ENCODE measurements around the gene ACTN4. TPM values are rescaled to one million over a fixed set of nuclear protein-coding genes. Genes with fewer than 3 reads are reported as not detected.

Gene ACTN4
- total RNA-seq, 1 donor from 2014 or later = 127 TPM

GRCh38 chr19:38648769-38649304, 1.4 kb downstream of the ACTN4 start:
- peaks cover 63% of the 10 kb centered on the region for H3K79me2 ChIP-seq (ENCODE audit: low read depth)

DNA sequence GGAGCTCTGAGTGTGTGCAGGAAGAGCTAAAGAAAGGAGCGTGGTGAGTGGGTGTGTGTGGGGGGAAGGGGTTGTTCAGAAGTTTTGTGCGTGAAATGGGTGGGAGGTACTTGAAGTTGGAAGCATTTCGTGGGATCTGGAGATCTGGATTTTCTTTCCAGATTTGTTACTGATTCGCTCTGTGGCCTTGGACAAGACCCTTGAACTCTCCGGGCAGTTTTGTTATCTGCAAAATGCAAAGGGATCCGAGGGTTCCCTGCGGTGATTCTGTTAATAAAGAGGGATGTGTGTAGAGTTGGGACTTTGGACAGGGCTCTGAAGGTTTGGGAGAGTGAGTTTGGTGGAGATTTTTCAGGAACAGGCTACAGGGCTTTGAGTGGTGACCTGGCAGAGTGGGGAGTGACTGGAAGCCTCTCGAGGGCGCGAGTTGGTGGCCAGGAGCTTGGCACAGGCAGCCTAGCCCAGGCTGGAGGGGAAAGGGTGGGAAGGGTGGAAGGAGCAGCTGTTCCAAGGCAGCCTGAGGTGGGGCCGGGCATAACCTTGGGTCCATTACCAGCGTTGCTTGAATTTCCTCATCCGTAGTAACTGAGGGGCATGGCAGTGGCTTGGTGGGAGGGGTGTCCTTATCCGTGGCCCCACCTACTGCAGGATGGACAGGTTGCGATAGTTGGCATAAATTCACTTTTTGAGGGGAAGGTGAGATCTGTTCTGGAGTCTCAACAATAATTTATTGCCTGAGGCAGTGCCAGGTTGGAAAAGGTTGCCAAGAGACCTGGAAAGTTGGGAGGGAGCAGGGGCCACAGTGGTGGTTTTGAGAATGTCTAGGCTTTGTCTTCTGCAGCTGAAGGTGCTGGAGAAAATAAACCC, 2.1 kb downstream of the ACTN4 start:
- Mint-ChIP-seq H3K27ac (peak overlapping the region; percentile 39), H3K27me3 (ENCODE audit: insufficient read depth, low read depth) (peaks cover 2% of the 10 kb centered on the region), H3K4me1 (peaks cover 35% of the 10 kb centered on the region), H3K9me3 (no peaks in the 10 kb centered on the region), H3K36me3 (peaks cover 5% of the 10 kb centered on the region), H3K4me3 (peak overlapping the region; percentile 95)
- H3K4me3 ChIP-seq = peak overlapping the region; percentile 94
- no peak overlapping the region for H2AFZ ChIP-seq (replicated peaks)
- no peak for DNase-seq (ENCODE audit: low spot score)
- H3K79me2 ChIP-seq (ENCODE audit: low read depth) = peaks cover 70% of the 10 kb centered on the region
- H3K27me3 ChIP-seq = no peaks in the 10 kb centered on the region
- peaks cover 66% of the 10 kb centered on the region for H4K20me1 ChIP-seq (ENCODE audit: low read depth)
- H3K9me3 ChIP-seq (ENCODE audit: low read depth) = no peaks in the 10 kb centered on the region
- H3K4me1 ChIP-seq = peaks cover 36% of the 10 kb centered on the region
- no peak overlapping the region for H3K27ac ChIP-seq
- peak overlapping the region; percentile 83 for H3K9ac ChIP-seq
- TF ChIP-seq EZH2phosphoT487 (IDR thresholded peaks at IDR 0.05) (no peak), EZH2 (IDR thresholded peaks at IDR 0.05) (no peak), CTCF (IDR thresholded peaks at IDR 0.05) (no peak)
- H3K36me3 ChIP-seq = no peaks in the 10 kb centered on the region
- peak overlapping the region; percentile 90 for H3K4me2 ChIP-seq
- H3F3A ChIP-seq (ENCODE audit: low read depth) = peaks cover 16% of the 10 kb centered on the region

More at GRCh38 chr19:38648769-38649304, 1.4 kb downstream of the ACTN4 start:
- Histone ChIP-seq H3K4me3 (peak overlapping the region; percentile 94), H3K4me2 (peak overlapping the region; percentile 90), H3K9me3 (ENCODE audit: low read depth) (no peaks in the 10 kb centered on the region), H3K36me3 (no peaks in the 10 kb centered on the region), H3K27me3 (no peaks in the 10 kb centered on the region), H3F3A (ENCODE audit: low read depth) (peaks cover 9% of the 10 kb centered on the region), H3K27ac (no peak overlapping the region), H2AFZ (replicated peaks) (no peak overlapping the region), H3K4me1 (peaks cover 34% of the 10 kb centered on the region), H4K20me1 (ENCODE audit: low read depth) (peaks cover 58% of the 10 kb centered on the region), H3K9ac (peak overlapping the region; percentile 83)
- peak overlapping the region; percentile 74 for H3K27ac Mint-ChIP-seq
- no peaks in the 10 kb centered on the region for H3K9me3 Mint-ChIP-seq
- no peak for TF ChIP-seq EZH2phosphoT487 (IDR thresholded peaks at IDR 0.05)
- TF ChIP-seq CTCF (IDR thresholded peaks at IDR 0.05) = no peak
- no peak for TF ChIP-seq EZH2 (IDR thresholded peaks at IDR 0.05)
- peaks cover 33% of the 10 kb centered on the region for H3K4me1 Mint-ChIP-seq
- H3K36me3 Mint-ChIP-seq = peaks cover 5% of the 10 kb centered on the region
- peak; percentile 40 for DNase-seq (ENCODE audit: low spot score)
- peaks cover 2% of the 10 kb centered on the region for H3K27me3 Mint-ChIP-seq (ENCODE audit: insufficient read depth, low read depth)
- H3K4me3 Mint-ChIP-seq = peak overlapping the region; percentile 95

DNA sequence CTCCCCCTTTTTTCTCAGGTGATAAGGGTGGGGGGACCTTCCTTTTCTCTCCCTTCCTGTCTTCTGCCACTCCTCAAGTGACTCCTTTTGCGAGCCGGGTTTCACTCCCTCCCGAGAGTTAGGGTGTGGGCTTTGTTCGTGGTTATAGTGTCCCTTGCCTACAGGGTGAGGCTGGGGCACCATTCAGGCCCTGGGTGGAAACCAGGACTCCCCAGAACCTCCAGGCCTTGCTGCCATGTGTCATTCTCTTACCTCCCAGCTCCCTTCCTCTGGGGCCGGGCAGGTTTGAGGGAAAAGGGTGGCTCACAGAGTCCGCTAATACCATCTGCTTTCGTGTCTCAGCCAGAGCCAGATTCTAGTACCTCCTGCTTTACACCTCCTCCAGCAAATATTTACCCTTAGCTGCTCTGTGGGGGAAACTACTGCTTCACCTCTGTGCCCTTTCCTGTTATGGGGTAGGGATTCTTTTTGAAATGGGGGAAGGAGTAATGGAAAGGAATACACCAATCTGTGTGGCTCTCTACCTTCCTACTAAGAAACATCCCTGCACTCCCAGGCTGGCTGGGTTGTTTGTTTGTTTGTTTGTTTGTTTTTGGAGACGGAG, 2.8 kb downstream of the ACTN4 start:
- no peak overlapping the region for H3K27ac ChIP-seq
- H3K36me3 Mint-ChIP-seq = peaks cover 7% of the 10 kb centered on the region

More for the DNA sequence above, 2.8 kb downstream of the ACTN4 start:
- no peaks in the 10 kb centered on the region for H3K27me3 ChIP-seq
- no peak for DNase-seq (ENCODE audit: low spot score)
- no peak overlapping the region for H3K9ac ChIP-seq
- no peak for TF ChIP-seq CTCF (IDR thresholded peaks at IDR 0.05)
- TF ChIP-seq EZH2phosphoT487 (IDR thresholded peaks at IDR 0.05) = no peak
- Mint-ChIP-seq H3K9me3 (no peaks in the 10 kb centered on the region), H3K4me3 (peak overlapping the region; percentile 95), H3K27me3 (ENCODE audit: insufficient read depth, low read depth) (peaks cover 2% of the 10 kb centered on the region), H3K27ac (peak overlapping the region; percentile 50), H3K4me1 (peaks cover 42% of the 10 kb centered on the region)
- H3F3A ChIP-seq (ENCODE audit: low read depth) = peaks cover 21% of the 10 kb centered on the region
- peaks cover 77% of the 10 kb centered on the region for H3K79me2 ChIP-seq (ENCODE audit: low read depth)
- peaks cover 44% of the 10 kb centered on the region for H3K4me1 ChIP-seq
- H3K36me3 ChIP-seq = no peaks in the 10 kb centered on the region
- peaks cover 73% of the 10 kb centered on the region for H4K20me1 ChIP-seq (ENCODE audit: low read depth)
- no peak overlapping the region for H2AFZ ChIP-seq (replicated peaks)
- peak overlapping the region; percentile 94 for H3K4me3 ChIP-seq
- H3K9me3 ChIP-seq (ENCODE audit: low read depth) = no peaks in the 10 kb centered on the region
- peak overlapping the region; percentile 90 for H3K4me2 ChIP-seq

Measured in neural progenitor cell (in vitro differentiated cells).